ENCODE data around the gene GRIN1. TPM values are rescaled to one million over a fixed set of nuclear protein-coding genes. Genes with fewer than 3 reads are reported as not detected.

The GRIN1 gene
- total RNA-seq, 1 experiment from 2014 or later: 0.52 TPM

DNA sequence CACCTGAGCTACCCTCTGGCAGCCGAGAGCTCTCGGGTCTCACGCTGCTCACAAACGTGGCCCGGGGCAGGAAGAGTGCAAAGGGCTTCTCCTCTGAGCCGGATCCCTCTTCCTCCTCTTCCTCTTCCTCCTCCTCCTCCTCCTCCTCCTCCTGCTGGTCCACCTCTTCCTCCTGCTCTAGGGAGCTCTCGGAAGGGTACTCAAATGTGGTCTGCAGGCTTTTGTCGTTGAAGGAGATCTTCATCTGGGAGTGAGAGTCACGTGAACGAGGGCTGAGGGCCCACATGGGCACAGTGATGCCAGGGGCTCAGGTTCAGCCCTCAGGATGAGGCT, 53.5 kb downstream of the GRIN1 start:
- TF ChIP-seq, protein P1, sequence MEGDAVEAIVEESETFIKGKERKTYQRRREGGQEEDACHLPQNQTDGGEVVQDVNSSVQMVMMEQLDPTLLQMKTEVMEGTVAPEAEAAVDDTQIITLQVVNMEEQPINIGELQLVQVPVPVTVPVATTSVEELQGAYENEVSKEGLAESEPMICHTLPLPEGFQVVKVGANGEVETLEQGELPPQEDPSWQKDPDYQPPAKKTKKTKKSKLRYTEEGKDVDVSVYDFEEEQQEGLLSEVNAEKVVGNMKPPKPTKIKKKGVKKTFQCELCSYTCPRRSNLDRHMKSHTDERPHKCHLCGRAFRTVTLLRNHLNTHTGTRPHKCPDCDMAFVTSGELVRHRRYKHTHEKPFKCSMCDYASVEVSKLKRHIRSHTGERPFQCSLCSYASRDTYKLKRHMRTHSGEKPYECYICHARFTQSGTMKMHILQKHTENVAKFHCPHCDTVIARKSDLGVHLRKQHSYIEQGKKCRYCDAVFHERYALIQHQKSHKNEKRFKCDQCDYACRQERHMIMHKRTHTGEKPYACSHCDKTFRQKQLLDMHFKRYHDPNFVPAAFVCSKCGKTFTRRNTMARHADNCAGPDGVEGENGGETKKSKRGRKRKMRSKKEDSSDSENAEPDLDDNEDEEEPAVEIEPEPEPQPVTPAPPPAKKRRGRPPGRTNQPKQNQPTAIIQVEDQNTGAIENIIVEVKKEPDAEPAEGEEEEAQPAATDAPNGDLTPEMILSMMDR (conservative IDR thresholded peaks at IDR 0.05; ENCODE audit: low read depth, low read length): no peak
- TF ChIP-seq EZH2 (IDR thresholded peaks at IDR 0.05; ENCODE audit: borderline replicate concordance, low read depth, low read length, poor library complexity, severe bottlenecking): no peak
- Histone ChIP-seq H3K27ac (ENCODE audit: low read depth, low read length, poor library complexity, severe bottlenecking) (no peak overlapping the region), H3K9me3 (ENCODE audit: low read depth, low read length, poor library complexity, severe bottlenecking) (no peaks in the 10 kb centered on the region), H3K27me3 (replicated peaks; ENCODE audit: insufficient read depth, low read depth, low read length, poor library complexity) (no peaks in the 10 kb centered on the region), H3K36me3 (ENCODE audit: insufficient read depth, low read length, poor library complexity, severe bottlenecking) (peaks cover 2% of the 10 kb centered on the region), H3K4me3 (ENCODE audit: low read depth, low read length, poor library complexity, severe bottlenecking) (no peak overlapping the region), H3K4me1 (ENCODE audit: insufficient read depth, low read length, poor library complexity, severe bottlenecking) (peaks cover 5% of the 10 kb centered on the region)
- no peak for DNase-seq (ENCODE audit: low spot score)
- CTCF ChIA-PET: no interaction called here
- BruUV-seq (replicated peaks): no TSS peak
- intact Hi-C loops (cut with micrococcal nuclease; ENCODE audit: unreplicated experiment): no loop called here
- POLR2A ChIA-PET (ENCODE audit: low non-redundant PET): interaction anchor here (0.7 kb wide), 1 partner anchor 126 kb away, joined by 3 read pairs; no protein-coding TSS in a partner anchor

DNA sequence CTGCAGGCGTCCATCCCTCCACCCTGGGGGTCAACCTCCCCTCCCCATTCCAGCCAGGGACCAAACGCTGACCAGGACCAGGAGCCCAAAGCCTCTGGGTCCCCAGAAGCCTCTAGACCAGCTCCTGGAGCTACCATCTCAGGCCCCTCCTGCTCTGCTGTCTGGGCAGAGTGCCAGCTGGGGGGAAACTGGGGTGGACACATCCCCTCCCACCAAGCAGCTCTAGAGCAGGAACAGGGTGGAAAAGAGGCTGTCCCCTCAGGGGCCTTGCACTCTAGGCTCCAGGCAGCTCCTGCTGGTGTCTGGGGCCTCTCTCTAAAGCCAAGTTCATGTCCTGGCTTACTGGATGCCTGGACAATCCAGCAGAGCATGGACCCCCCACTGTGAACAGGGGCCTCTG, 53.9 kb downstream of the GRIN1 start:
- POLR2A ChIA-PET (ENCODE audit: low non-redundant PET): no interaction called here
- intact Hi-C loops (cut with micrococcal nuclease; ENCODE audit: unreplicated experiment): no loop called here
- H3K36me3 ChIP-seq (ENCODE audit: insufficient read depth, low read length, poor library complexity, severe bottlenecking): peaks cover 2% of the 10 kb centered on the region
- no peaks in the 10 kb centered on the region for H3K9me3 ChIP-seq (ENCODE audit: low read depth, low read length, poor library complexity, severe bottlenecking)
- H3K27me3 ChIP-seq (replicated peaks; ENCODE audit: insufficient read depth, low read depth, low read length, poor library complexity): no peaks in the 10 kb centered on the region
- CTCF ChIA-PET: no interaction called here
- DNase-seq (ENCODE audit: low spot score): no peak
- H3K4me3 ChIP-seq (ENCODE audit: low read depth, low read length, poor library complexity, severe bottlenecking): no peak overlapping the region
- no TSS peak for BruUV-seq (replicated peaks)
- H3K4me1 ChIP-seq (ENCODE audit: insufficient read depth, low read length, poor library complexity, severe bottlenecking): peaks cover 4% of the 10 kb centered on the region
- H3K27ac ChIP-seq (ENCODE audit: low read depth, low read length, poor library complexity, severe bottlenecking): no peak overlapping the region
- TF ChIP-seq EZH2 (IDR thresholded peaks at IDR 0.05; ENCODE audit: borderline replicate concordance, low read depth, low read length, poor library complexity, severe bottlenecking): no peak
- TF ChIP-seq, protein P1 (conservative IDR thresholded peaks at IDR 0.05; ENCODE audit: low read depth, low read length): no peak

DNA sequence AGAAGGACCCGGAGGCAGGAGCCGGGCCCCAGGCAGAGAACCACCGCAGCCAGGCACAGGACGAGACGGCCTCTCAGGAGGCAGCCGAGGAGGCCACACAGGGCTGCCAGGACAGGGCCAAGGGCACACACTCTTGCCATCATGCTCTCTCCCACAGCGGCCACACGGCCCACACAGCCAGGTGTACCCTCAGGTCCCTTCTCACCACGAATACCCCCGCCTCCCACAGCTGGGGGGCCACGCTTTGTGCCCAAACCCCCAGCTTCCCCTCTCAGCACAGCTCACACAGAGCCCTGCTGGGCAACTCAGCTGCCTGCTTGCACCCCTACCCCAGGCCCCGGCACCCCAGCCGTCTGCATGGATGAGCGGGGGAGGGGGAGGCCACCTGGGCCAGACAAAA, 54.8 kb downstream of the GRIN1 start:
- no peak for DNase-seq (ENCODE audit: low spot score)
- Histone ChIP-seq H3K27ac (ENCODE audit: low read depth, low read length, poor library complexity, severe bottlenecking) (no peak overlapping the region), H3K9me3 (ENCODE audit: low read depth, low read length, poor library complexity, severe bottlenecking) (no peaks in the 10 kb centered on the region), H3K4me3 (ENCODE audit: low read depth, low read length, poor library complexity, severe bottlenecking) (no peak overlapping the region), H3K36me3 (ENCODE audit: insufficient read depth, low read length, poor library complexity, severe bottlenecking) (peaks cover 2% of the 10 kb centered on the region), H3K27me3 (replicated peaks; ENCODE audit: insufficient read depth, low read depth, low read length, poor library complexity) (no peaks in the 10 kb centered on the region), H3K4me1 (ENCODE audit: insufficient read depth, low read length, poor library complexity, severe bottlenecking) (peaks cover 6% of the 10 kb centered on the region)
- POLR2A ChIA-PET (ENCODE audit: low non-redundant PET): no interaction called here
- no TSS peak for BruUV-seq (replicated peaks)
- CTCF ChIA-PET: no interaction called here
- TF ChIP-seq, protein P1 (conservative IDR thresholded peaks at IDR 0.05; ENCODE audit: low read depth, low read length): no peak
- TF ChIP-seq EZH2 (IDR thresholded peaks at IDR 0.05; ENCODE audit: borderline replicate concordance, low read depth, low read length, poor library complexity, severe bottlenecking): no peak
- intact Hi-C loops (cut with micrococcal nuclease; ENCODE audit: unreplicated experiment): no loop called here

All from A673 (cell line).